ENCODE data around the gene TMEM108. TPM values are rescaled to one million over a fixed set of nuclear protein-coding genes. Genes with fewer than 3 reads are reported as not detected.

Gene TMEM108
- total RNA-seq, 2 experiments from 2014 or later: not detected

DNA sequence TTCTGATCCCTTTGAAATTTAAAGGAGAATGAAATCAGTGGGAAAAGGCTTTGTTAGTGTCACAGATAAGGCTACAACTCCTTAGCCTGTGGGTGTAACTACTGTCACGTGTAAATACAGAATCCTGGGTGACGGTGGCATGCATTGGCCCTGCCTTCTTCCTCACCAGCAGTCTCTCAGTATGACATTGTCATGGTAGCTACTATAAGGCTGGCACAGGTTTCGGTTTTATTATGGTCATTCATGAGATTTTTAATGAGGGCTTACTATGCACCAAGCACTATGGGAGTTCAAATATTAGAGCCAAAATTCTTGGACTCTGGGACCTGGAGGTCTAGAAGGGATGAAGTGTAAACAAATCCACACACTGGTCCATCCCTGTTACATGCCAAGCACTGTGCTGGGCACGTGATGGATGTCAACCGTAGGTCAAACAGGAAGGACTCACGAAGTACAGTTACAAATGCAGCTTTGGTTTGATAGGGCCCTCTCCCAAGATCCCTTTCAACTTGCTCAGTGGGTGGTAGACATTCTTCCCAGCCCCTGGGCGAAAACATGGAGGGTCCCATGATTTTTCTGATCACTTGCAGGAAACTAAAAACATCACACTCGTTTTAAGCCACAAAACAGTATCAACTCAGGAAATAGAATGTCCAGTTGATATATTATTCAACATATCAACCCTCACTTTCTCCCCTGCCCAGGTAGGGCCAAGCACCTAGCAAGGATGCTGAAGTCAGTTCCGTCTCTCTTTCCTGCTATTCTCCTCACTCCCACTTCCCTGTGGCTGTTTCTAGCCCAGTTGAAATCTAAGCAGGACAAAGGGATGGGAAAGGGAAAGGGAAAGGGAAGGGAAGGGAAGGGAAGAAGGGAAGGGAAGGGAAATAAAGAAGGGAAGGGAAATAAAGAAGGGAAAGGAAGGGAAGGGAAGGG is 387.0 kb downstream of the TMEM108 start:
- DNase-seq: no peak
- no peaks in the 10 kb centered on the region for H3K36me3 Mint-ChIP-seq (ENCODE audit: low read depth)
- H3K9me3 Mint-ChIP-seq (ENCODE audit: low read depth): no peaks in the 10 kb centered on the region
- no peak overlapping the region for H3K27ac Mint-ChIP-seq
- H3K27me3 Mint-ChIP-seq: no peaks in the 10 kb centered on the region
- ChIA-PET POLR2A (interaction anchor here (0.7 kb wide), 1 partner anchor 170 kb away, joined by 3 read pairs; no protein-coding TSS in a partner anchor), CTCF (interaction anchor here (0.6 to 2.0 kb wide), 8 partner anchors 12 to 712 kb away, joined by 3 to 16 read pairs (median 4); no protein-coding TSS in a partner anchor)
- H3K4me1 Mint-ChIP-seq: peaks cover 6% of the 10 kb centered on the region
- no peak for ATAC-seq
- intact Hi-C loops (cut with DNase I, micrococcal nuclease): no loop called here
- H3K4me3 Mint-ChIP-seq: no peak overlapping the region

DNA sequence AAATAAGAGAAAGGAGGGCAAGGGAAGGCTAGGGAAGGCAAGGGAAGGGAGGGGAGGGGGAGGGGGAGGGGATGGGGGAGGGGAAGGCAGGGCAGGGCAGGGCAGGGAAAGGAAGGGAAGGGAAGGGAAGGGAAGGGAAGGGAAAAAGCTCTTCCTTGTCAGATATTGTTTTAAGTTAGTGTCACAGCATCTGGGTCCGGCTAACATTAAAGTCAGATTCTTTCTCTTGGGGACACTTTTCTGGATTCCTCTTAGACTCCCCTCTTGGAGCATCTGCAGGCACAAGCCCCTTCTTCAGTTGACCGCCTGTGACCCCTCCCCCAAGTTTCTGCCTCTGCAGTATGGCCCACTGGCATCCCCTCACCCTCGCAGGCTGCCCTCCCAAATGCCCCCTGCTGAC is 387.7 kb downstream of the TMEM108 start:
- no peaks in the 10 kb centered on the region for H3K9me3 Mint-ChIP-seq (ENCODE audit: low read depth)
- CTCF ChIA-PET: interaction anchor here (0.6 to 1.3 kb wide), 4 partner anchors 33 to 230 kb away, joined by 3 to 5 read pairs (median 4); partner anchors contain the start of gene CDV3
- peak overlapping the region; percentile 13 for H3K27ac Mint-ChIP-seq
- DNase-seq: no peak
- no peak overlapping the region for H3K4me3 Mint-ChIP-seq
- peaks cover 6% of the 10 kb centered on the region for H3K4me1 Mint-ChIP-seq
- H3K36me3 Mint-ChIP-seq (ENCODE audit: low read depth): no peaks in the 10 kb centered on the region
- POLR2A ChIA-PET: no interaction called here
- intact Hi-C loops (cut with DNase I, micrococcal nuclease): no loop called here
- no peak for ATAC-seq
- H3K27me3 Mint-ChIP-seq: no peaks in the 10 kb centered on the region

DNA sequence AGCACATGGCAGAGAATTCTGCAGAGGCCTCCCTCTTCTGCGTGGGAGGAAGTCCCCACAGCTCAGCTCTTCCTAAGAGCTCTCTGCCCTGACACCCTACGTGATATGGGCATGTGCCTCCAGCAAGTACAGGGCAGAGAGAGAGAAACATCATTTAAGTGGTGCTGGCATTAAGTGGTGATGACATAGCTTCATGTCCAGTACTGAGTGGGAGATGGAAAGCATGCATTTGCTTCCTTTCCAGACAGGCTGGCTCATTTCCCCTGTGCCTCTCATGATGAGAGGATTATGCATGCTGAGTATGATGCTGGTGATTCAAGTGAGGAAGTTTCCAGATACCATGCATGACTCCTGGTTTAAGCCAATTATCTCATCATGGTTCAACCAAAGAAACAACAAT is 388.5 kb downstream of the TMEM108 start:
- ChIA-PET POLR2A (no interaction called here), CTCF (interaction anchor here (0.6 to 1.3 kb wide), 4 partner anchors 69 to 1066 kb away, joined by 3 to 5 read pairs (median 4); partner anchors contain the start of gene CDV3)
- no peak overlapping the region for H3K27ac Mint-ChIP-seq
- ATAC-seq: peak; percentile 68
- intact Hi-C loops (cut with DNase I, micrococcal nuclease): no loop called here
- H3K4me3 Mint-ChIP-seq: no peak overlapping the region
- no peak for DNase-seq
- H3K27me3 Mint-ChIP-seq: no peaks in the 10 kb centered on the region
- no peaks in the 10 kb centered on the region for H3K36me3 Mint-ChIP-seq (ENCODE audit: low read depth)
- no peaks in the 10 kb centered on the region for H3K9me3 Mint-ChIP-seq (ENCODE audit: low read depth)
- H3K4me1 Mint-ChIP-seq: peaks cover 6% of the 10 kb centered on the region

- CTCF ChIA-PET: no interaction called here
- Mint-ChIP-seq H3K4me1 (peaks cover 6% of the 10 kb centered on the region), H3K36me3 (ENCODE audit: low read depth) (no peaks in the 10 kb centered on the region), H3K9me3 (ENCODE audit: low read depth) (no peaks in the 10 kb centered on the region), H3K27me3 (no peaks in the 10 kb centered on the region), H3K27ac (no peak overlapping the region), H3K4me3 (no peak overlapping the region)
- ATAC-seq: no peak
- intact Hi-C loops (cut with DNase I, micrococcal nuclease): no loop called here
- POLR2A ChIA-PET: no interaction called here
- no peak for DNase-seq
Measured at GRCh38 chr3:133428552-133428951, 390.4 kb downstream of the TMEM108 start.

- intact Hi-C loops (cut with DNase I, micrococcal nuclease): no loop called here
- peaks cover 2% of the 10 kb centered on the region for H3K4me1 Mint-ChIP-seq
Measured at GRCh38 chr3:133429063-133429462, 390.9 kb downstream of the TMEM108 start.

DNA sequence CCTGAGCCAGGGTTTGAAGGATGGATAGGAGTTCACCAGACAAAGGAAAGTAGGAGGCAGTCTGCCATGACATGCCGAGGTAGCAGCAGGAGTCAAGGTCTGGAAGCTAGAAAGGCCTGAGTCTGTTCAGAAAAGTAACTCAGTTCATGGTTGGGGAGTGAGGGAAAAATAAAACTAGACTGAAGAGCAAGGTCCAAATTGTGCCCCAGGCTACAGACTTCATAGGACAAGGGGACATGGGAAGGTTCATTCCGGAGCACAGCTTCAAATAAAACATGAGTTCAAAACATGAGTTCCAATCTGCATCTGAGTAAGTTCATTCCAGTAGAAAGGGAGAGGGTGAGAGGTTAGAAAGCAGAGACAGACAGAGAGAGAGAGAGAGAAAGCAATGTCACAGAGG is 401.4 kb downstream of the TMEM108 start:
- Mint-ChIP-seq H3K4me3 (no peak overlapping the region), H3K36me3 (ENCODE audit: low read depth) (peaks cover 4% of the 10 kb centered on the region), H3K9me3 (ENCODE audit: low read depth) (peaks cover 3% of the 10 kb centered on the region), H3K27ac (no peak overlapping the region), H3K27me3 (no peaks in the 10 kb centered on the region), H3K4me1 (peaks cover 34% of the 10 kb centered on the region)
- ChIA-PET CTCF (interaction anchor here (2.2 kb wide), 1 partner anchor 15 kb away, joined by 7 read pairs; no protein-coding TSS in a partner anchor), POLR2A (no interaction called here)
- ATAC-seq (no peak), DNase-seq (no peak)
- intact Hi-C loops (cut with DNase I, micrococcal nuclease): no loop called here

More at GRCh38 chr3:133429063-133429462, 390.9 kb downstream of the TMEM108 start:
- Mint-ChIP-seq H3K4me3 (no peak overlapping the region), H3K27ac (no peak overlapping the region), H3K27me3 (no peaks in the 10 kb centered on the region), H3K9me3 (ENCODE audit: low read depth) (no peaks in the 10 kb centered on the region), H3K36me3 (ENCODE audit: low read depth) (no peaks in the 10 kb centered on the region)
- POLR2A ChIA-PET: no interaction called here
- CTCF ChIA-PET: no interaction called here
- DNase-seq (no peak), ATAC-seq (no peak)

GRCh38 chr3:133440652-133441051 is 402.5 kb downstream of the TMEM108 start:
- ATAC-seq (no peak), DNase-seq (no peak)
- CTCF ChIA-PET: interaction anchor here (1.6 to 1.7 kb wide), 2 partner anchors 17 to 48 kb away, joined by 4 to 9 read pairs; no protein-coding TSS in a partner anchor
- no peak overlapping the region for H3K27ac Mint-ChIP-seq
- intact Hi-C loops (cut with DNase I, micrococcal nuclease): loop anchor here (5.0 to 10.0 kb wide), 3 partner anchors 222 to 1047 kb away; partner anchors contain the start of genes TOPBP1 (in 2 of the 2), ANAPC13 (in 1 of the 2), CEP63 (in 1 of the 2) and SRPRB (in 1 of the 2)
- POLR2A ChIA-PET: no interaction called here
- no peak overlapping the region for H3K4me3 Mint-ChIP-seq
- H3K27me3 Mint-ChIP-seq: no peaks in the 10 kb centered on the region
- H3K4me1 Mint-ChIP-seq: peaks cover 40% of the 10 kb centered on the region
- peaks cover 4% of the 10 kb centered on the region for H3K36me3 Mint-ChIP-seq (ENCODE audit: low read depth)
- peaks cover 3% of the 10 kb centered on the region for H3K9me3 Mint-ChIP-seq (ENCODE audit: low read depth)

GRCh38 chr3:133441867-133442270 is 403.7 kb downstream of the TMEM108 start:
- ChIA-PET POLR2A (no interaction called here), CTCF (interaction anchor here (0.7 to 1.7 kb wide), 6 partner anchors 9 to 132 kb away, joined by 3 to 9 read pairs (median 4); partner anchors contain the start of gene CDV3)
- H3K27me3 Mint-ChIP-seq: no peaks in the 10 kb centered on the region
- H3K36me3 Mint-ChIP-seq (ENCODE audit: low read depth): peaks cover 4% of the 10 kb centered on the region
- H3K4me1 Mint-ChIP-seq: peaks cover 40% of the 10 kb centered on the region
- peak; percentile 49 for DNase-seq
- H3K27ac Mint-ChIP-seq: peak overlapping the region; percentile 81
- peaks cover 3% of the 10 kb centered on the region for H3K9me3 Mint-ChIP-seq (ENCODE audit: low read depth)
- intact Hi-C loops (cut with DNase I, micrococcal nuclease): loop anchor here (1.0 to 10.0 kb wide), 5 partner anchors 131 to 1045 kb away; partner anchors contain the start of genes SRPRB (in 2 of the 2), TOPBP1 (in 2 of the 2), ANAPC13 (in 1 of the 2) and CDV3 (in 1 of the 2)
- peak; percentile 84 for ATAC-seq
- peak overlapping the region; percentile 45 for H3K4me3 Mint-ChIP-seq

- POLR2A ChIA-PET: interaction anchor here (1.1 kb wide), 1 partner anchor 132 kb away, joined by 3 read pairs; no protein-coding TSS in a partner anchor
- H3K9me3 Mint-ChIP-seq (ENCODE audit: low read depth): peaks cover 3% of the 10 kb centered on the region
- DNase-seq (no peak), ATAC-seq (peak; percentile 67)
- no peaks in the 10 kb centered on the region for H3K27me3 Mint-ChIP-seq
- CTCF ChIA-PET: interaction anchor here (1.2 kb wide), 2 partner anchors 22 to 49 kb away, joined by 3 read pairs; no protein-coding TSS in a partner anchor
- H3K27ac Mint-ChIP-seq: peak overlapping the region; percentile 81
- peaks cover 4% of the 10 kb centered on the region for H3K36me3 Mint-ChIP-seq (ENCODE audit: low read depth)
- peaks cover 40% of the 10 kb centered on the region for H3K4me1 Mint-ChIP-seq
- intact Hi-C loops (cut with DNase I, micrococcal nuclease): loop anchor here (1.0 to 10.0 kb wide), 5 partner anchors 131 to 1045 kb away; partner anchors contain the start of genes SRPRB (in 2 of the 2), TOPBP1 (in 2 of the 2), ANAPC13 (in 1 of the 2) and CDV3 (in 1 of the 2)
- peak overlapping the region; percentile 45 for H3K4me3 Mint-ChIP-seq
Measured at GRCh38 chr3:133442518-133442917, 404.3 kb downstream of the TMEM108 start.

GRCh38 chr3:133443649-133444422 is 405.6 kb downstream of the TMEM108 start:
- ATAC-seq: peak; percentile 31
- H3K27ac Mint-ChIP-seq: peak overlapping the region; percentile 53
- ChIA-PET CTCF (interaction anchor here (0.7 to 1.2 kb wide), 2 partner anchors 21 to 332 kb away, joined by 3 read pairs; no protein-coding TSS in a partner anchor), POLR2A (interaction anchor here (0.6 to 0.7 kb wide), 2 partner anchors 47 to 131 kb away, joined by 3 to 5 read pairs; no protein-coding TSS in a partner anchor)
- H3K27me3 Mint-ChIP-seq: no peaks in the 10 kb centered on the region
- DNase-seq: no peak
- peaks cover 49% of the 10 kb centered on the region for H3K4me1 Mint-ChIP-seq
- intact Hi-C loops (cut with DNase I, micrococcal nuclease): loop anchor here (2.0 to 10.0 kb wide), 4 partner anchors 218 to 1043 kb away; partner anchors contain the start of genes SRPRB (in 2 of the 2), TOPBP1 (in 2 of the 2), ANAPC13 (in 1 of the 2) and CEP63 (in 1 of the 2)
- H3K4me3 Mint-ChIP-seq: no peak overlapping the region
- peaks cover 3% of the 10 kb centered on the region for H3K9me3 Mint-ChIP-seq (ENCODE audit: low read depth)
- H3K36me3 Mint-ChIP-seq (ENCODE audit: low read depth): peaks cover 4% of the 10 kb centered on the region
